Loucy (cell line): ENCODE measurements around the gene KCNK7.

Source experiments
- H2AFZ ChIP-seq: fragments of 200-600 bp; sonication (generic); 2 replicates; pipeline ENCODE4 v1.6.0; 2016; ENCODE audit warnings: antibody characterized with exemption, mild to moderate bottlenecking, low read length, moderate library complexity
- H3F3A ChIP-seq: fragments of 200-600 bp; 2 replicates; pipeline ENCODE4 v1.6.0; 2016; ENCODE audit warnings: antibody characterized with exemption, low read depth, mild to moderate bottlenecking
- H3K27me3 ChIP-seq: fragments of 200-600 bp; sonication (generic); 2 replicates; pipeline ENCODE4 v1.6.1; 2014; ENCODE audit warnings: low read length, mild to moderate bottlenecking; ENCODE audit not compliant: insufficient read depth, poor library complexity, severe bottlenecking
- H3K36me3 ChIP-seq: fragments of 200-600 bp; sonication (generic); 2 replicates; pipeline ENCODE4 v1.6.1; 2016; ENCODE audit warnings: low read length; ENCODE audit not compliant: insufficient read depth
- H3K4me1 ChIP-seq: fragments of 200-600 bp; sonication (generic); 2 replicates; pipeline ENCODE4 v1.5.1; 2014; ENCODE audit warnings: low read length, mild to moderate bottlenecking; ENCODE audit not compliant: insufficient read depth, poor library complexity, severe bottlenecking
- H3K4me2 ChIP-seq: fragments of 200-600 bp; sonication (generic); 2 replicates; pipeline ENCODE4 v1.6.0; 2014; ENCODE audit warnings: antibody characterized with exemption, low read length, low read depth, mild to moderate bottlenecking; ENCODE audit not compliant: poor library complexity, severe bottlenecking
- H3K4me3 ChIP-seq: fragments of 200-600 bp; sonication (generic); 2 replicates; pipeline ENCODE4 v1.5.1; 2014; ENCODE audit warnings: low read length, mild to moderate bottlenecking, mixed read lengths; ENCODE audit not compliant: poor library complexity, severe bottlenecking
- H3K79me2 ChIP-seq: fragments of 200-600 bp; sonication (generic); 2 replicates; pipeline ENCODE4 v1.6.1; 2014; ENCODE audit warnings: low read length; ENCODE audit not compliant: insufficient read depth
- H3K9ac ChIP-seq: fragments of 200-600 bp; sonication (generic); 2 replicates; pipeline ENCODE4 v1.6.0; 2014; ENCODE audit warnings: mild to moderate bottlenecking, low read depth, low read length, moderate library complexity; ENCODE audit not compliant: poor library complexity, severe bottlenecking
- H3K9me2 ChIP-seq: fragments of 200-600 bp; sonication (generic); replicated peaks from 2 replicates; pipeline ENCODE4 v1.6.1; 2016; ENCODE audit warnings: low read depth, low read length, mixed read lengths
- H3K9me3 ChIP-seq: fragments of 200-600 bp; sonication (generic); 2 replicates; pipeline ENCODE4 v1.6.1; 2014; ENCODE audit warnings: mild to moderate bottlenecking, antibody characterized with exemption, low read length, low read depth; ENCODE audit not compliant: insufficient read depth
- H4K20me1 ChIP-seq: fragments of 200-600 bp; sonication (generic); 2 replicates; pipeline ENCODE4 v1.6.0; 2014; ENCODE audit warnings: antibody characterized with exemption, low read length, mild to moderate bottlenecking; ENCODE audit not compliant: insufficient read depth, poor library complexity, severe bottlenecking
- EZH2phosphoT487 ChIP-seq: fragments of 200-600 bp; IDR thresholded peaks from 2 replicates; pipeline ENCODE4 v1.6.1; 2018; ENCODE audit warnings: antibody characterized with exemption, mild to moderate bottlenecking, moderate library complexity, borderline replicate concordance
- TF ChIP-seq, protein P1 (sequence below): fragments of 200-600 bp; sonication (generic); conservative IDR thresholded peaks from 2 replicates; pipeline ENCODE4 v1.5.1; 2014; ENCODE audit warnings: mild to moderate bottlenecking, antibody characterized with exemption, low read length

The KCNK7 gene

DNA sequence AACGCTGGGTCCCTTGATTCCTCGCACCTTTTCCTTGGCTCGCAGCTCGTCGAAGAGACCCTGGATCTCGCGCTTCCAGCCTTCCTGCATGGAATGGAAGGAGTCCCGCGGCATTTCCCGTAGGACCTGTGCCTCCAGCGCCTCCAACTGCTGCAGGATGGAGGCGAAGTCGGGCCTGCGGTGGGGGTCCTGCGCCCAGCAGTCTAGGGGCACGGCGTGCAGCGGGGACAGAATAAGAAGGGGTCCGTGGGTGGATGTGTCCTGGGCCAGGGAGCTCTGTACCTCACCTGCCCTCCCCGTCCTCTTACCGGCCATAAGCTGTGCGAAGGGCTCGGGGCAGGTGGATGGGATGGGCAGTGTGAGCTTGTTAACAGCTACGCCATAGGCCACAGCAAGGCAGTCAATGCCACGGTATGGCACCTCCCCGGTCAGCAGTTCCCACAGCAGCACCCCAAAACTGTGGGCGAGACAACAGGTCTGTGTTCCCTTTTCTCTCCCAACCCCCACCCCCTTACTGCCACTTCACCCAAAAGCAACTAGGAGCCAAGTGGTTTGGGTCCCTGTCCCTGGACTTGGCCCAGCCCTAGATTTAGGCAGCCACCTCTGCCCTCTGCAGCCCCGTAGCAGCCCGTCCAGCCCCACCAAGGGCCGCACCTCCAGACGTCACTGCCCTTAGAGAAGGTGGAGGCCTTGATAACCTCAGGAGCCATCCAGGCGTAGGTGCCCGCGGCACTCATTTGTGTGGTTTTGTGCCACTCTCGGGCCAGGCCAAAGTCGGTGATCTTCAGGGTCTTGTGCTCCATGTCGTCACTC, 12.2 kb upstream of the KCNK7 start:
- Histone ChIP-seq H3K9me2 (no peaks in the 10 kb centered on the region), H3K9ac (no peak overlapping the region), H3K4me1 (peaks cover 37% of the 10 kb centered on the region), H3K27me3 (no peaks in the 10 kb centered on the region), H4K20me1 (peaks cover 30% of the 10 kb centered on the region), H3K36me3 (peaks cover 41% of the 10 kb centered on the region; the same call in 1 of the 2 replicates), H3K79me2 (peaks cover 49% of the 10 kb centered on the region), H2AFZ (no peak overlapping the region), H3K4me3 (no peak overlapping the region), H3F3A (no peaks in the 10 kb centered on the region), H3K4me2 (no peak overlapping the region), H3K9me3 (no peaks in the 10 kb centered on the region)
- TF ChIP-seq EZH2phosphoT487: no peak
- TF ChIP-seq, protein P1, sequence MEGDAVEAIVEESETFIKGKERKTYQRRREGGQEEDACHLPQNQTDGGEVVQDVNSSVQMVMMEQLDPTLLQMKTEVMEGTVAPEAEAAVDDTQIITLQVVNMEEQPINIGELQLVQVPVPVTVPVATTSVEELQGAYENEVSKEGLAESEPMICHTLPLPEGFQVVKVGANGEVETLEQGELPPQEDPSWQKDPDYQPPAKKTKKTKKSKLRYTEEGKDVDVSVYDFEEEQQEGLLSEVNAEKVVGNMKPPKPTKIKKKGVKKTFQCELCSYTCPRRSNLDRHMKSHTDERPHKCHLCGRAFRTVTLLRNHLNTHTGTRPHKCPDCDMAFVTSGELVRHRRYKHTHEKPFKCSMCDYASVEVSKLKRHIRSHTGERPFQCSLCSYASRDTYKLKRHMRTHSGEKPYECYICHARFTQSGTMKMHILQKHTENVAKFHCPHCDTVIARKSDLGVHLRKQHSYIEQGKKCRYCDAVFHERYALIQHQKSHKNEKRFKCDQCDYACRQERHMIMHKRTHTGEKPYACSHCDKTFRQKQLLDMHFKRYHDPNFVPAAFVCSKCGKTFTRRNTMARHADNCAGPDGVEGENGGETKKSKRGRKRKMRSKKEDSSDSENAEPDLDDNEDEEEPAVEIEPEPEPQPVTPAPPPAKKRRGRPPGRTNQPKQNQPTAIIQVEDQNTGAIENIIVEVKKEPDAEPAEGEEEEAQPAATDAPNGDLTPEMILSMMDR: no peak

DNA sequence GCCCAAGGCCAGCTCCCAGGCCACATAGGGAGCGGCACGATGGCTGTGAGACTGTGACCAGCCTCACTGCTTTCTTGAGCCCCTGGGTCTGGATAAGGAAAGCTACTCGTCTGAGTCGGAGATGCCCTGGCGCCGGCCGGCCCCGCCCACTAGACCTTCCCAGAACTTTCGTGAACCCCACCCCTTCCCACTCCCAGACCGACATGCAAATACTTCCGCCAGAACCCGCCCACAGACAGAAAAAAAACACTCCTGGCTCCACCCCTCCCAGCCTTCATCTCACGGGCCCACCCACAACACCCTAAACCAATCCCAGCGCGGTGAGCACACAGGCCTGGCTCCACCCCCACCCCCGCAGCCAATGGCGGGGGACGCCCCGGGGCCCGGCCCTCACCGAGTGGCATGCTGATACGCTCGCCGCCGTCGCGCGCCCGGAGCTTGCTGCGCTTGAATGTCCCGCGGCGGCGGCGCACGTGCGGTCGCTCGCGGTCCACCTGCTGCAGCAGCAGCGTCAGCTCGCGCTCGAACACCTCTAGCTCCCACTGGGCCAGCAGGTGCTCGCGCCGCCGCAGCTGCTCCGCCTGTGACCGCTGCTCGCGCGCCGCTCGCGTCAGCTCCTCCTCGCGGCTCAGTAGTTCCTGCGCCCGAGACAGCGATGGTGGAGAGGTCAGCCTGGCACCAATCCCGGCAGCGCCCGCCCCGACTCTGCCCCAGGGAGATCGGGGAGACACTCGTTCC, 11.4 kb upstream of the KCNK7 start:
- H3K9ac ChIP-seq: no peak overlapping the region
- TF ChIP-seq, protein P1: no peak
- TF ChIP-seq EZH2phosphoT487: no peak
- H3K9me3 ChIP-seq: no peaks in the 10 kb centered on the region
- H3K4me3 ChIP-seq: no peak overlapping the region
- H3K4me2 ChIP-seq: no peak overlapping the region
- H4K20me1 ChIP-seq: peaks cover 22% of the 10 kb centered on the region
- no peaks in the 10 kb centered on the region for H3F3A ChIP-seq
- peaks cover 41% of the 10 kb centered on the region; the same call in 1 of the 2 replicates for H3K36me3 ChIP-seq
- H2AFZ ChIP-seq: no peak overlapping the region
- H3K79me2 ChIP-seq: peaks cover 42% of the 10 kb centered on the region
- H3K9me2 ChIP-seq: no peaks in the 10 kb centered on the region
- peaks cover 29% of the 10 kb centered on the region for H3K4me1 ChIP-seq
- H3K27me3 ChIP-seq: no peaks in the 10 kb centered on the region

DNA sequence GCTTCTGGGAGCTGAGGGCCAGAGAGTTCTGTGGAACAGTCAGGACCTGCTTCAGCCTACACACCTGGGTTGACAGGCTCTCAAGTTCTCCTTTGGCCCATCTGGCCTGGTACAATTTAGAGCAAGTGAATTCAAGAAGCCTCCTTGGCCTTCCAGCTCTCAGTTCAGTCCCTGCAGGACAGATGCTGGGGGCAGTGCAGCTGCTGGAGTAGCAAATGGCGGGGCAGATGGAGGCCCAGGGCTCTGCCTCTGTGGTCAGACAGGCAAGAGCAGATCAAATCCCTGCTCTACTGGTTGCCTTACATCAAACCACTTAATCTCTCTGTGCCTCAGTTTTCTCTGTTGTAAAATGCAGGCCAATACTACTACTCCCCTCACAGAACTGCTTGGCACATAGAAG, 8.7 kb upstream of the KCNK7 start:
- H3K36me3 ChIP-seq: peaks cover 41% of the 10 kb centered on the region; the same call in 1 of the 2 replicates
- H3K4me3 ChIP-seq: no peak overlapping the region
- TF ChIP-seq, protein P1: no peak
- no peak for TF ChIP-seq EZH2phosphoT487

More for the DNA sequence above, 8.7 kb upstream of the KCNK7 start:
- Histone ChIP-seq H3K4me1 (peaks cover 3% of the 10 kb centered on the region), H2AFZ (no peak overlapping the region), H3F3A (no peaks in the 10 kb centered on the region), H3K4me2 (no peak overlapping the region), H3K9me2 (no peaks in the 10 kb centered on the region), H3K9ac (no peak overlapping the region), H3K79me2 (peaks cover 14% of the 10 kb centered on the region; the same call in 1 of the 2 replicates), H4K20me1 (no peaks in the 10 kb centered on the region), H3K27me3 (no peaks in the 10 kb centered on the region), H3K9me3 (no peaks in the 10 kb centered on the region)
